ENCODE results near the gene FIGN. TPM values are rescaled to one million over a fixed set of nuclear protein-coding genes. Genes with fewer than 3 reads are reported as not detected.

The FIGN gene
- total RNA-seq, 1 experiment from 2014 or later = 19.4 TPM

DNA sequence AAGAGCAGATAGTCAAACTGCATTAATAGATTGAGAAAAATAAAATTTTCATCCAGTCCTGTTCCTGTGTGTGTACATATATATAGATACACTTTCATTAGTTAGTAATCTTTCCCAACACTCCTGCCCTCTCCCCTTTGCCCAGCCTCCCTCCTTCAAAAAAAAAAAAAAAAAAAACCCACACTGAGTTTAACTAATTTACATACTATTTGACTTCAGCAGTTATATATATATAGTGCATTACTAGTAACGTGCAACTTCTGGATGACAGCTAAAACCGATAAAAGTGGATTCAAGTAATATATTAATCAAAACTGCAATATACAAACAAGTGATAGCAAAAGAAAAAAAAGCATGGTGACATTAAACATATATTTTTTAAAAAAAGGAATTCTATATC is 1.4 kb downstream of the FIGN start (continued):
- TF ChIP-seq ZMAT4 (CRISPR knock-in tag; IDR thresholded peaks at IDR 0.05) = no peak
- TF ChIP-seq, protein P1, sequence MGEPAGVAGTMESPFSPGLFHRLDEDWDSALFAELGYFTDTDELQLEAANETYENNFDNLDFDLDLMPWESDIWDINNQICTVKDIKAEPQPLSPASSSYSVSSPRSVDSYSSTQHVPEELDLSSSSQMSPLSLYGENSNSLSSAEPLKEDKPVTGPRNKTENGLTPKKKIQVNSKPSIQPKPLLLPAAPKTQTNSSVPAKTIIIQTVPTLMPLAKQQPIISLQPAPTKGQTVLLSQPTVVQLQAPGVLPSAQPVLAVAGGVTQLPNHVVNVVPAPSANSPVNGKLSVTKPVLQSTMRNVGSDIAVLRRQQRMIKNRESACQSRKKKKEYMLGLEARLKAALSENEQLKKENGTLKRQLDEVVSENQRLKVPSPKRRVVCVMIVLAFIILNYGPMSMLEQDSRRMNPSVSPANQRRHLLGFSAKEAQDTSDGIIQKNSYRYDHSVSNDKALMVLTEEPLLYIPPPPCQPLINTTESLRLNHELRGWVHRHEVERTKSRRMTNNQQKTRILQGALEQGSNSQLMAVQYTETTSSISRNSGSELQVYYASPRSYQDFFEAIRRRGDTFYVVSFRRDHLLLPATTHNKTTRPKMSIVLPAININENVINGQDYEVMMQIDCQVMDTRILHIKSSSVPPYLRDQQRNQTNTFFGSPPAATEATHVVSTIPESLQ (CRISPR knock-in tag; IDR thresholded peaks at IDR 0.05) = no peak

DNA sequence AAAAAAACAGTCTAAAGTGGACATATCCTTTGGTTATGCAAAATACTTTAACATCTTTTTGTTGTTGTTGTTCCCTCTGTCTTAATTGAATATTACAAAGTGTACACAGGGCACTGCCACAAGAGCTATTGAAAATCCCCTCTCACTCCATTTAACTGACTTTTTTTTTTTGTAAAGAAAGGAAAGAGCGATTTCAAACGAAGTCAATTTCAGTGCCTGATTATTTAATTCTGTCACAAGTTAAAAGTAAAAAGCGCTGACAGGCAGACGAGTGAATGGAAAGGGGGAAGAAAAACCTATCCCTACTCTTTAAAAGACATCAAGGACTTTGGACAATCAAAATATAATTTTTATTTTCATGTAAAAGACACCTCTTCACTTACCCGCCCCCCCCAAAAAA is 1.9 kb downstream of the FIGN start:
- Mint-ChIP-seq H3K27me3 (ENCODE audit: low read depth) (no peaks in the 10 kb centered on the region), H3K4me1 (peaks cover 57% of the 10 kb centered on the region), H3K9me3 (no peaks in the 10 kb centered on the region), H3K27ac (no peak overlapping the region), H3K4me3 (peak overlapping the region; percentile 92), H3K36me3 (no peaks in the 10 kb centered on the region)
- CTCF ChIA-PET = interaction anchor here (0.7 kb wide), 1 partner anchor 141 kb away, joined by 3 read pairs; no protein-coding TSS in a partner anchor
- no peak for TF ChIP-seq KAT7 (CRISPR knock-in tag; IDR thresholded peaks at IDR 0.05; ENCODE audit: borderline replicate concordance)
- POLR2A ChIA-PET = interaction anchor here (0.7 kb wide), 1 partner anchor 554 kb away, joined by 4 read pairs; no protein-coding TSS in a partner anchor
- DNase-seq (ENCODE audit: low spot score) (no peak), ATAC-seq (no peak)

DNA sequence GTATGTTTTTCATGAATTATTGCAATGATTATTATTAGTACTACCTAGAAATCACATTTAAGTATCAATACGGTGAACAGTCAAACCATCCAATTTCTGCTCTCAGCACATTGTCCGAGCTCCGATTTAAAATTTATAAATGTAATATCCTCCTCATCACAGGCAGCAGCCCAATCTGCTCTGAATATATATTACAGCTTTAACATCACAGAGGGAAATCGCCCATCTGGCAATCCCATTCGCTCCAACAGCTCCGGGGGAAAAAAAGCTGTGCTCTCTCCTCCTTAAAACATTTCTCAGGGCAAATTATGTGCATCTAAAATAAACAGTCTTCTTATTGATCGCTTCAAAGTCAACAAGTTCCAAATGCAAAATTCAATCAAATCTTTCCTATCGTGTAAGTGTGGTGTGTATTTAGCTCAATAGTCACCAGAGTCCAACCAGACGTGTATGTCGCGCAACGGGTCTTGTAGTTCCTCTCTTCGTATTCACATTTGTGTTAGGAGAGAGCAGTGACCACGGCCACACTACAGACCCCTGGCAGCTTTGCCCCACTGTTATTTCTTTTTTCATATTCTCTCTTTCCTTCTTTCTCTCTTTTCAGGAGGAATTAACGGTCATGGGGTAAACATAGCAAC is 2.4 kb downstream of the FIGN start:
- ChIA-PET POLR2A (interaction anchor here (0.7 kb wide), 1 partner anchor 553 kb away, joined by 4 read pairs; no protein-coding TSS in a partner anchor), CTCF (interaction anchor here (0.7 to 0.8 kb wide), 2 partner anchors 50 to 140 kb away, joined by 3 read pairs; no protein-coding TSS in a partner anchor)
- DNase-seq (ENCODE audit: low spot score) (no peak), ATAC-seq (no peak)
- H3K9me3 Mint-ChIP-seq = no peaks in the 10 kb centered on the region
- H3K4me3 Mint-ChIP-seq = peak overlapping the region; percentile 92
- H3K4me1 Mint-ChIP-seq = peaks cover 59% of the 10 kb centered on the region
- H3K27me3 Mint-ChIP-seq (ENCODE audit: low read depth) = no peaks in the 10 kb centered on the region
- no peaks in the 10 kb centered on the region for H3K36me3 Mint-ChIP-seq
- peak overlapping the region; percentile 65 for H3K27ac Mint-ChIP-seq
- TF ChIP-seq STAT6 (CRISPR knock-in tag; conservative IDR thresholded peaks at IDR 0.05; ENCODE audit: low read depth) (no peak), ARID4B (CRISPR knock-in tag; IDR thresholded peaks at IDR 0.05; ENCODE audit: borderline replicate concordance) (no peak), NFATC4 (CRISPR knock-in tag; IDR thresholded peaks at IDR 0.05) (no peak), ZNF532 (CRISPR knock-in tag; IDR thresholded peaks at IDR 0.05; ENCODE audit: borderline replicate concordance) (no peak)
- TF ChIP-seq, protein P2, sequence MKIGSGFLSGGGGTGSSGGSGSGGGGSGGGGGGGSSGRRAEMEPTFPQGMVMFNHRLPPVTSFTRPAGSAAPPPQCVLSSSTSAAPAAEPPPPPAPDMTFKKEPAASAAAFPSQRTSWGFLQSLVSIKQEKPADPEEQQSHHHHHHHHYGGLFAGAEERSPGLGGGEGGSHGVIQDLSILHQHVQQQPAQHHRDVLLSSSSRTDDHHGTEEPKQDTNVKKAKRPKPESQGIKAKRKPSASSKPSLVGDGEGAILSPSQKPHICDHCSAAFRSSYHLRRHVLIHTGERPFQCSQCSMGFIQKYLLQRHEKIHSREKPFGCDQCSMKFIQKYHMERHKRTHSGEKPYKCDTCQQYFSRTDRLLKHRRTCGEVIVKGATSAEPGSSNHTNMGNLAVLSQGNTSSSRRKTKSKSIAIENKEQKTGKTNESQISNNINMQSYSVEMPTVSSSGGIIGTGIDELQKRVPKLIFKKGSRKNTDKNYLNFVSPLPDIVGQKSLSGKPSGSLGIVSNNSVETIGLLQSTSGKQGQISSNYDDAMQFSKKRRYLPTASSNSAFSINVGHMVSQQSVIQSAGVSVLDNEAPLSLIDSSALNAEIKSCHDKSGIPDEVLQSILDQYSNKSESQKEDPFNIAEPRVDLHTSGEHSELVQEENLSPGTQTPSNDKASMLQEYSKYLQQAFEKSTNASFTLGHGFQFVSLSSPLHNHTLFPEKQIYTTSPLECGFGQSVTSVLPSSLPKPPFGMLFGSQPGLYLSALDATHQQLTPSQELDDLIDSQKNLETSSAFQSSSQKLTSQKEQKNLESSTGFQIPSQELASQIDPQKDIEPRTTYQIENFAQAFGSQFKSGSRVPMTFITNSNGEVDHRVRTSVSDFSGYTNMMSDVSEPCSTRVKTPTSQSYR (CRISPR knock-in tag; IDR thresholded peaks at IDR 0.05) = no peak
- TF ChIP-seq, protein P3, sequence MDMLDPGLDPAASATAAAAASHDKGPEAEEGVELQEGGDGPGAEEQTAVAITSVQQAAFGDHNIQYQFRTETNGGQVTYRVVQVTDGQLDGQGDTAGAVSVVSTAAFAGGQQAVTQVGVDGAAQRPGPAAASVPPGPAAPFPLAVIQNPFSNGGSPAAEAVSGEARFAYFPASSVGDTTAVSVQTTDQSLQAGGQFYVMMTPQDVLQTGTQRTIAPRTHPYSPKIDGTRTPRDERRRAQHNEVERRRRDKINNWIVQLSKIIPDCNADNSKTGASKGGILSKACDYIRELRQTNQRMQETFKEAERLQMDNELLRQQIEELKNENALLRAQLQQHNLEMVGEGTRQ (CRISPR knock-in tag; IDR thresholded peaks at IDR 0.05) = no peak
